CD4-positive, alpha-beta T cell treated with Interleukin-17A for 1 hour (primary cell): ENCODE data around the gene KIF14.
A peak's percentile ranks its signal among the peaks of the same experiment; 100 is the strongest.
"Not testable (repeated sequence)": the region's sequence is repeated elsewhere in the genome, so short reads cannot be mapped to it uniquely, and the experiment has no call there.

ENCODE experiments used
- DNase-seq: peaks from one replicate; pipeline ENCODE4 v3.0.0-alpha.2; 2020

The KIF14 gene

GRCh38 chr1:200634261-200635122 lies 13.9 kb upstream of the KIF14 start:
- no peak for DNase-seq

- no peak for DNase-seq
These were observed 10.8 kb upstream of the KIF14 start for GRCh38 chr1:200631375-200631774.

- not testable (repeated sequence) for DNase-seq
These were observed 10.0 kb upstream of the KIF14 start for GRCh38 chr1:200630515-200630899.

- no peak for DNase-seq
These were observed 9.4 kb upstream of the KIF14 start for GRCh38 chr1:200629876-200630514.

GRCh38 chr1:200628223-200628881 lies 7.8 kb upstream of the KIF14 start:
- peak; percentile 60 for DNase-seq

- DNase-seq = no peak
These were observed 7.1 kb upstream of the KIF14 start for GRCh38 chr1:200627575-200628222.

GRCh38 chr1:200626853-200627534 lies 6.4 kb upstream of the KIF14 start:
- DNase-seq = no peak

- no peak for DNase-seq
These were observed 4.9 kb upstream of the KIF14 start for GRCh38 chr1:200625381-200625824.

GRCh38 chr1:200624679-200625335 lies 4.3 kb upstream of the KIF14 start:
- no peak for DNase-seq

- DNase-seq = no peak
These were observed 668 bp downstream of the KIF14 start for GRCh38 chr1:200619894-200620272.

- DNase-seq = no peak
These were observed 9.7 kb downstream of the KIF14 start for GRCh38 chr1:200610846-200611245.

- DNase-seq = no peak
These were observed 17.9 kb downstream of the KIF14 start for GRCh38 chr1:200602632-200603031.

- no peak for DNase-seq
These were observed 30.6 kb downstream of the KIF14 start for GRCh38 chr1:200590001-200590400.

- DNase-seq = peak; percentile 2
These were observed 31.9 kb downstream of the KIF14 start for GRCh38 chr1:200588698-200589097.

- DNase-seq = no peak
These were observed 56.2 kb downstream of the KIF14 start for GRCh38 chr1:200564319-200564718.

GRCh38 chr1:200561856-200562214 lies 58.7 kb downstream of the KIF14 start:
- DNase-seq = no peak

- peak; percentile 46 for DNase-seq
These were observed 61.6 kb downstream of the KIF14 start for GRCh38 chr1:200558866-200559459.

- no peak for DNase-seq
These were observed 64.5 kb downstream of the KIF14 start for GRCh38 chr1:200556002-200556401.

- not testable (repeated sequence) for DNase-seq
These were observed 67.8 kb downstream of the KIF14 start for GRCh38 chr1:200552737-200553136.

- DNase-seq = no peak
These were observed 70.2 kb downstream of the KIF14 start for GRCh38 chr1:200550367-200550766.

GRCh38 chr1:200547386-200547785 lies 73.2 kb downstream of the KIF14 start:
- no peak for DNase-seq

- DNase-seq = no peak
These were observed 74.0 kb downstream of the KIF14 start for GRCh38 chr1:200546577-200546976.
